H1 (cell line): Measurements from ENCODE around the gene FGFR2. TPM values are rescaled to one million over a fixed set of nuclear protein-coding genes. Genes with fewer than 3 reads are reported as not detected.

ENCODE experiments used
- BCL11A ChIP-seq, 2 experiments: IDR thresholded peaks; one replicate each; pipeline ENCODE4 v1.6.1; 2011; ENCODE audit warnings: low read depth in 2 of 2, low read length in 2 of 2, mild to moderate bottlenecking in 2 of 2
- CTBP2 ChIP-seq: IDR thresholded peaks from 2 replicates; pipeline ENCODE4 v1.7.0; 2011; ENCODE audit warnings: borderline replicate concordance, mild to moderate bottlenecking, moderate library complexity, mixed read lengths, low read length; ENCODE audit not compliant: insufficient read depth, insufficient read length
- CTCF ChIP-seq, 3 experiments: IDR thresholded peaks; 1 replicate in 2 of 3; 2 replicates in 1 of 3; pipeline versions ENCODE4 v1.5.1 to v1.6.1; 2011; ENCODE audit warnings: low read length in 3 of 3, mild to moderate bottlenecking in 3 of 3, inconsistent platforms in 2 of 3, low read depth in 1 of 3, moderate library complexity in 1 of 3; ENCODE audit not compliant: insufficient read depth in 1 of 3; ENCODE audit errors: control extremely low read depth in 1 of 3
- HDAC6 ChIP-seq: IDR thresholded peaks from one replicate; pipeline ENCODE4 v1.7.1; 2012; ENCODE audit warnings: low read depth, mild to moderate bottlenecking, inconsistent platforms, low read length, moderate library complexity
- POU5F1 ChIP-seq: IDR thresholded peaks from 2 replicates; pipeline ENCODE4 v1.6.1; 2011; ENCODE audit warnings: low read depth, mild to moderate bottlenecking, low read length, moderate library complexity
- SP4 ChIP-seq: IDR thresholded peaks from 2 replicates; pipeline ENCODE4 v1.6.1; 2012; ENCODE audit warnings: low read length, inconsistent platforms
- SRF ChIP-seq: IDR thresholded peaks from 2 replicates; pipeline ENCODE4 v1.6.1; 2011; ENCODE audit warnings: mild to moderate bottlenecking, low read depth, low read length, moderate library complexity
- SUZ12 ChIP-seq: fragments of 200-600 bp; sonication (generic); IDR thresholded peaks from 2 replicates; pipeline ENCODE4 v1.6.1; 2012; ENCODE audit warnings: mild to moderate bottlenecking, inconsistent platforms, low read length, moderate library complexity, mixed read lengths
- polyA plus RNA-seq, 7 experiments: library from polyadenylated mRNA; depleted of rRNA in 3 of 7; stranded (reverse) in 5 of 7; unstranded in 2 of 7; fragments of >200 nt in 5 of 7; fragments of 200-250 nt in 2 of 7; gene quantifications; 1 replicate in 5 of 7; 2 replicates in 1 of 7; 4 replicates in 1 of 7; pipeline versions ENCODE4 v1.2.1 to v1.2.3, GENCODE V29; 2011 to 2013; ENCODE audit warnings: missing spikeins in 2 of 7, mixed read lengths in 2 of 7
- total RNA-seq: library from RNA; stranded (reverse); fragmentation: NEBNext Ultra II Directional; extraction: Animal tissue kit (Norgen Biotek cat#: 25700); gene quantifications from 2 replicates; pipeline ENCODE4 v1.2.1, GENCODE V29; 2021

The FGFR2 gene
- total and polyA plus RNA-seq, 2 of the 8 experiments (the other 6 are each of a cell fraction or from before 2014, with no cell fraction given) = 50.2 to 81.2 TPM

DNA sequence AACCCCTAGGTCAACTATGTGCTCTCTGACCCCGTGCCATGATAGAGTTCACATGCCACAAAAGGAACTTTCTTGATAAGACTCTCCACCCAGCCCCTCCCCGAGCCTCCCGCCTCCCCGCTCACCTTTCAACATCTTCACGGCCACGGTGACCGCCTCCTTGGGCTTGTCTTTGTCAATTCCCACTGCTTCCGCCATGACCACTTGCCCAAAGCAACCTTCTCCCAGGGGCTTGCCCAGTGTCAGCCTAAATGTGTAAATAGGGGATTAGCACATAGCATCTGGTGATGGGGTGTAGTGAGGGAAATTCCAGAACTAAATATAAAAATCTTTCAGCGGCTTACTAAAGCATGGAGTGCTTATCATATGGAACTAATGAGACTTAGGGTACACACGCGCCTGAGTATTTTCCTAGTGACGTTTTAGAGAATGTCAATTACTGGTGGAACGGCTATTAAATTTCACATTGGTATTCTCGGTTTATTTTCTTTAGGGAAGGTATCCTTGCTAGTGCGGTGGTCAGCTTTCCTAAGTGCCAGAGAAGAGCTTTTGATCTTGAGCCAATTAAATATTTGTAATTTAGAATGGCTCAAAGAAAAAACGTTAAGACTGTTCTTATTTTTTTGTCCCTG lies 97.4 kb downstream of the FGFR2 start (continued):
- TF ChIP-seq CTCF (IDR thresholded peaks at IDR 0.05; ENCODE audit: control extremely low read depth in 1 of 3, insufficient read depth in 1 of 3, low read depth in 1 of 3, low read length in 3 of 3) (no peak), SP4 (no peak), CTBP2 (no peak), BCL11A (IDR thresholded peaks at IDR 0.05; ENCODE audit: low read depth in 2 of 2, low read length in 2 of 2) (no peak), HDAC6 (no peak), SUZ12 (no peak), SRF (no peak), POU5F1 (no peak)
